ENCODE results near the gene TTC28.

Gene TTC28

DNA sequence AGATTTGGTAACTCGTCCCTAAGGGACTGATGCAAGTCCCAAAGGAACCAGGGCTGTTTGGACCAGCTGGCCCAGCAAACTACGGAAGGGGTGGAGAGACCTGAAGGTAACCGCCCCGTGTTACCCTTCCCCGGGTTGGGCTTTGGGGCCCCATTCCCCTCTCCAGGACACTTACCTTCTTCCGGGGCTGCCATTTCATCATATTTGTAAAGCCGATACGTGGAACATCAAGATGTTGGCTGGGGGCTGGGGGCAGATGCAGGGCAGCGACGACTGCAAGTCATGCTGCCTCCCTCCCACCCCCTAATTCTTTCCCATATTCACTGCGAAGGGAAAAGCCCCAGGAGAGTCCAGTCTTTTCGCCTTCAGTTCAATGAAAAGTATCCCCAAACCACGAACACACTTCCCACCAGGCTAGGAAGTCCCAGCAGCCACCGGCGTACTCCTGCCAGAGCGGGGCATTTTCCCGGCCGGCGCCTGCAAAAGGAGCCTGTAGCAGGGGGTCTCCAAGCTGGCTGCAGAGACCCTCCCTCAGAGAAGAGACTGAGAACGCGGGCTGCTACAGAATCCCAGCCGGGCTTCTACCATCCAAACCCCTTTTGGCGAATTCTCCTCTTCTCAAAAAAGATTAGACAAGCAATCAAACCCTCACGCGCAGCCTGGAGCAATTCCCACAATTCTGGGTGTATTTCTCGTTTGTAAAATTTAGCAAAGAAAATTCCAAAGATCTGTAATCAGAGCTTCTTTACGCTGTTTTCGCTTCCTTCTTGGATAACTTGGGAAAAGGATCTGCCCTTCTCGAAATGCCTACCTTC is 236.7 kb downstream of the TTC28 start:
- DNase-seq, result peak in 33 of 56 donors; percentile 1 to 66 (median 27)

DNA sequence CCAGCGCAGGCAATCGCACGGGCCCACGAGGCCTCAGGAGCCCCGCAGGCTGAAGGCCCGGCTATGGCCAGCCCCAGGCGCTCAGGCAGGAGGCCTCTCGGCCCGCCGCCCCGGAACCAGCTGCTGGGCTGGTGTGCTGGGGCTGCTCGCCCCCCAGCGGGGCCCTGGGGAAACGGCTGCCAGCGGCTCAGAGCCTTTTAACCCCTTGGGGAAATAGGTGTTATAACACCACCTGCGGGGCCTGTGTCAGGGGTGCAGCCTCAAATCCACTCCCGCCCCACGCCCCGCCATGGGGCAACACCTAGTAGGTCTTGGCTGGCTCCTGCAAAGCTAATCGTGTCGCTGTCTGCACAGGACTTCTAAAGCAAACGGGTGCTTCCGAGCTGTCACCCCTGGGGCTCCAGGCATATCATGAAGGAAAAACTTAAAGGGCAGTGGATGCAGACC is 237.4 kb downstream of the TTC28 start:
- peak in 55 of 56 donors; percentile 3 to 89 (median 70) for DNase-seq

DNA sequence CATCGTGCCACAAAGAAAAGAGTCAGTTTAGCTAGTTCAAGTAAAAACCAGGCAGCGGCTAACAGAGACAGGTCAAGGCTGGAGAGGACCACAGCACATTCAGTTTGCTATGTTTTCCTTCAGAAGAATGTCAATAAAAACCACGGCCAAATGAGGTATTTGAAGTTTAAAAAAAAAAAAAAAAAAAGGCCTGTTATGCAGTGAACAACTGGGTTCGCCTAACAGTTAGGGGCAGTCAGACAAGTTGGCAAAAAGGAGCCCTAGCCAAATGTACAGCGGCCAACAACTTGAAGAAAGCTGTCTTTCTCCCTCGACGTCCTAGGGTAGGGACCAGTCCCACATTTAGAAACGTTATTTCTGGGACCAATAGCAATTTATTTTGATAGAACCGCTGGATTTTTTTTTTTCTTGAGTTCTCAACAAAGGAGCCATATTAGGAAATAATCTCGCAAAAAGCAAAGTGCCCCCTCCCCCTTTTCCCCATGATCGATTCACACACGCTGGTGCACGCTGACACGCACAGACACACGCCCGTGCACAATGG is 237.8 kb downstream of the TTC28 start:
- peak in 2 of 56 donors; percentile 9 to 47 for DNase-seq

DNA sequence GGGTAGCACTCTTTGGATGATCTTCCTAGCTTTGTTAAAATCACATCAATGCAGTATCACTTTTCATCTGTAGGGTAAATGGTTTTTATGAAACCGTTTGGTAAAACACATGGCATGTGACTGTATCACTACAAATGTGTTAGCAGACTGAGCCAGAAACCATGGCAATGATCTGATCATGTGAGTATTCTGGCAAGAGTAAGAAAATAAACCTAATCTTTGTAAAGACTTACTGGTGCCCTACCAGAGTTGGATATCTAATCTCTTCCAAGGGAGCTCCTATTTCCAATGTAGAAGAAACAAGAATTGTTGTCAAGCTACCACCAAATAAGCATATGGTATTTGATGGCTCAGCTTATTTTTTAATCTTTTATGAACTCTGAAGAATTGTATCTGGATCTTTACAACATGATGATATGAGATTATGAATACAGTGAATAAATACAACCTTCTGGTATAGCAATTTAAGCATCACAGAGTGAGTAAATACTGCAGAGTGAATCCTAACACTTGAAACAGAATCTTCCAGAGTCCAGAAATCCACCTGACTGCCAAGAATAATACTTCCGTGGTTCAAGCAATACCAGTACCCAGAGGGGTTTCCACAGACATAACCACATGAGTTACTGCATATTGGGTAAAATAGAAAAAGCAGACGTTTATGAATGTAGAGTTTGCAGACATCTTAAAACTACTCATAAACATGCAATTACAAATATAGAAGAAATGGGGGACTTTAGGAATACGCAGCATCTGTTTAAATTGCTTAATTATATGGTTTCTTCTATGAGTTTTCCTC is 238.8 kb downstream of the TTC28 start:
- DNase-seq, result no peak

- no peak for DNase-seq
These were observed 241.4 kb downstream of the TTC28 start for GRCh38 chr22:28438183-28438768.

DNA sequence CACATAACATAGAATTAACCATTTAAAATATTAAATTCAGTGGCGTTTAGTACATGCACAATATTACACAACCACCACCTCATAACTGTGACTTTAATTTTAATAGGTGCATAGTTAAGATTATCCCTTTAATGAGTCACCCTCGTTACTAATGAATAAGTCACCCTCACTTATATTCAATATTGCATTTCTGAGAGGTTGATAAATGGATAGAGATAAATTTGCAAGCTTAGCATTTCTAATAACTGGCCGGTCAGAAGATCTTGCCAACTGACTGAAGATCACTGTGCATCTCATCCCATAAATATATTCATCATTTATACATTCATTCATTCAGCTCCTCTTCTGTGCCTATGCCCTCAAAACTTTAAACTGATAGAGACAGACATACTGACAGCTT is 243.7 kb downstream of the TTC28 start:
- no peak for DNase-seq

DNA sequence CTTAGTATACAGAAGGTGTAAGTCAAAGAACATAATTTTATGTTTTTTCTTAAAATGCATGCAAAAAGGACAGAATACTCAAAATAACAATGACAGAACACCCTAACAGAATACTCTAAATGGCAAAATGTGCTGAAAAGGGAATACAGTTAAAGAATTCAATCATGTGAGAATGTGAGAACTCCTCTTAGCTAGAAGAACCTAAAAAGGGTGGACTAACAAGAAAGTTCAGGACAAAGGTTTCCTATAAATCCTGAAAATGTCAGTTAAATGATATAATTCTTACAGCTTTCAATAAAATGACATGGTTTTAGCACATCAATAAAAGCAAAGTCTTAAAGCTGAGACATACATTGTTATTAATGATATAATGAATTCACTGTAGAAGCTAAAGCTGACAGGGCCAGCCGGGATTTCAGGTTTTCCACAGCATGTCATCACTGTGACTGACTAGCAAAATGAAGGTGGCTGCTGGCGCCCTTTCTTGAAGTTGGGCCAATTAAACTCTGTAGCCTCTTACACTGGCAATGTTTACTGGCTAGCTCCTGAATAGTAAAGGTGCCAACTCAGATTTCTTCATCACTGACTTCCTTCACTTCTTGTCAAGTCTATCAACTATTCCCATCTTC is 244.4 kb downstream of the TTC28 start:
- peak in 1 of 56 donors; percentile 6 for DNase-seq

GRCh38 chr22:28430466-28431025 is 249.1 kb downstream of the TTC28 start:
- DNase-seq, result no peak

DNA sequence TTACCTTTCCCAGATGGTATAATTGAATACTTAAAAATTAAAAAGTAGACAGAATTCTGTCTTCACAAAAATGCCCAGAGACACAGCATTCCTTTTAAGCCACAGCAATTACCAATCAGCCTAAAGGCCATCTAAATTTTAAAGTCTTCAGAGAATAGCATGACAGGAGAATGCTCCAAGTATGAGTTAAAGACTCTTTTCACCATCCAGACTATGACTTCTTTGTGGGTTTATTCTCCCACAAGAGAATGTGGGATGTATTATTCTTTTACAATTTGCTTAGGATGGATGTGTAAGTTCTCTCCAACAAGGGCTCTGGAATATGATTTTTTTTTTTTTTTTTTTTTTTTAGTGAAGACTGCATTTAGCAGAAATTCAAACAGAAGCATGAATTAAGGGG is 249.9 kb downstream of the TTC28 start:
- DNase-seq, result no peak

- no peak for DNase-seq
These were observed 251.4 kb downstream of the TTC28 start for GRCh38 chr22:28428271-28428670.

GRCh38 chr22:28426346-28427132 is 253.1 kb downstream of the TTC28 start:
- no peak for DNase-seq

DNA sequence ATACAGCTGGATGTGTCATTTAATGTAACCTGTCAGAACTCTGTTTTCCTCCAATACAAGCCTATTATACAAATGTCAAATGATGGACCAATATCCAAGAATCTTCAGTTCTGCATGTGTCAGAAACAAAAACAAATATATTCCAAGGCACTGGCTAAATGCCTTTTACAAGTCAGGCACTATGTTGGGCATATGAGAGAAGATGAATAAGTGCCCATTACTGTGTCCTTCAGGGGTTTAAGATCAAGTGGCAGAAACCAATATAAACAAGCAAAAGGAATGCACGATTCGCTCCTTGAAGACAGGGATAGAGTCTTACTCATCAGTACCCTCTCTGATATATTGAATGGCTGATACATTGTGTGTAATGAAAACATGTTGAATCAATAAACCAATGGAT is 254.4 kb downstream of the TTC28 start:
- no peak for DNase-seq

DNA sequence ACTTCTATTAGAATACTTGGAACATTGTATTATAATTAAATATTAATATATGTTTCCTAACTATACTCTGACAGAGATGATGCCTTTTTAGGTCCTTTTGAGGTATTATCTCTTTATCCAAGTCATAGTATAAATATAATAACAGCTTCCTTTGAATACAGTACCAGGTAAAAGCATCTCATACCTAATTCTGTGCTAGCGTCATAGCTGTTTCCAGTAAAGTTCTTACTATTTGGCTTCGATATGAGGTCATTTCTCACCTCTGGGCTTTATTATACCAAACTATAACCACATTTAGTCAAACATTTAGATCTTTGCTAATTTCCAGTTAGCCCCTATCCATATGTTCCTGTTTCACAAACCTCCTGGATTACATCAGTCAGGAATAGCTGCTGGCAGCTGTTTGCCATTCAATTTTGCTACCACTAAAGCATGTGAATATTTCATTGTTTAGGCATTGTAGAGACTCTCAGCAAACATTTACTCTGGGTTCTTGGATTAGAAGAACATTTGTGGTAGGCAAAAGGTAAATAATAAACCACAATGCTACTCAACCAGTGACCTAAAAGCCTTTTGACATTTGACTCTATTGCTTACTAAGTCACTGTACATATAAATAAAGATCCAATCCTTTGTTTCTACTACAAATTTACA is 255.1 kb downstream of the TTC28 start:
- no peak for DNase-seq

DNA sequence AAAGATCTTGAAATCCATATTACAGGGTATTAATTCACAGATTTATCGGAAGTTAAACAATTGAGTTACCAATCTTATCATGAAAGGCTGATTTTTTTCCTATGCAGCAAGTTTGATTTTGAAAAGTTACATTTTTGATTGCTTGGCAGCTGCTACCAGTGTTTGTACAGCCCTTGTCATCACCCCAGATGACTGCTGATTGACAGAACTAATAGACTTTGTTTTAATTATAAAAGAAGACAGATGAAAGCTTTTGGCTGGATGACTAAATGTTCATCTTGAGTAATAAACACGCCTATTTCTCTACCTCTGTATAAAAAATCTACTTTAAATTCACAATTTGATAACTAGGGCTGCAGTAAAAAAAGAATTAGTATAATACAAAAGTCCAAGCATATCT is 259.7 kb downstream of the TTC28 start:
- DNase-seq, result no peak

DNA sequence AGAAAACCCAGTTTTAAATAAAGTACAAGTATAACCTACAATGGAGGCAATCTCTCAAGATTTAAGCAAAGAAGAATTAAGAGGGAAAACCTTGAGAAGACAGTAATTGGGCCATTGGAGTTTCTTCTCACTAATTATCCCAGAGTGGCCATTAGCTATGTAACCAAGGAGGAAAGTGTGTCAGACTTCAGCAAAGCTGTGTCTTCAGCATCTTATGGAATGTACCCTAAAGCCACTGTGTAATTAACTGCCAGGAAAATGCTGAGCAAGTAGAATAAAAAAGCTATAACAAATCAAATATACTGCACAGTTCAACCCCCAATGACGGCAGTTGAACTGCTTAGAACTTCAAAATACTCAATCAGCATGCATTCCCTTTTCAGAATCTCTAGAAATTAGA is 261.6 kb downstream of the TTC28 start:
- no peak for DNase-seq

GRCh38 chr22:28417431-28417830 is 262.2 kb downstream of the TTC28 start:
- DNase-seq, result no peak

DNA sequence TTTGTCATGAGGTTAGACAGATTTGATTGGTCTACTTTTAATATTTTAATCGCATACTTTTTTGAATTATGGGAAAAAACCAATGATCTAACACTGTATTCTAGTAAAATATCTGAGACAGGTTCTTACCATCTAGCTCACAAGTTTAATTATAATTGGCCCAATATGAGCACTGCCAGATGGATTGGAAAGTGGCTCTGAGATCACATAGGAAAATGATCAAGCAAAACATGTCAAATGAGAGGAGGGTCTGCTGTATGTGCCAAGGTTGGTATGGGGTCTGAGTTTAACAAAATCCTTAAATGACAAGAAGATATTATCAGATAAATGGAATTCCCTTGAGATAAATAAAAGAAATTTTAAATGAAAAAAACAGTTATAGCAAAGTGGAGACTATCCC is 264.7 kb downstream of the TTC28 start:
- DNase-seq, result no peak

GRCh38 chr22:28413612-28414399 is 265.8 kb downstream of the TTC28 start:
- DNase-seq, result no peak

- no peak for DNase-seq
These were observed 267.5 kb downstream of the TTC28 start for GRCh38 chr22:28412109-28412508.
